ENCODE data around the gene ATL1.
A peak's percentile ranks its signal among the peaks of the same experiment; 100 is the strongest.
"Not testable (repeated sequence)": the region's sequence is repeated elsewhere in the genome, so short reads cannot be mapped to it uniquely, and the experiment has no call there.

The ATL1 gene

GRCh38 chr14:50602035-50602434 is 42.1 kb downstream of the ATL1 start:
- DNase-seq (ENCODE audit: low spot score), result no peak

GRCh38 chr14:50603565-50603964 is 43.6 kb downstream of the ATL1 start:
- DNase-seq (ENCODE audit: low spot score), result no peak

DNA sequence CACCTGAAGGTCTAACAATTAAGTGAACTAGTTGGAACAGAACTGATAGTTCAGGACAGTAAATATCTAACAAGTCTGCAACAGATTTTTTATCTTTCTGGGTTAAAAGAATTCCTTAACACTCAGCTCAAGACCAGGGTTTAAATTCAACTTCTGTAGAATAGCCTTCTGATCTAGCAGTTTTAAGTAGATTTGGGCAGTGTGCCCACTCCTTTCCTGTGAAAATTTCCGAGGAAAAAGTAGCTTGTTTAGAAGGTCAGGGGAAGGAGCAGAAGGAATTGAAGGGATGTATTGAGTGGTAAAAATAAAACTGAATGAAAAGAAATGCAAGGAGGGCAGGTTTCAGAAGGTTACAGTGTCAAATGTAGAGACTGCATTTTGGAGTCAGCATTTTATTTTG is 45.8 kb downstream of the ATL1 start:
- no peak for DNase-seq (ENCODE audit: low spot score)

DNA sequence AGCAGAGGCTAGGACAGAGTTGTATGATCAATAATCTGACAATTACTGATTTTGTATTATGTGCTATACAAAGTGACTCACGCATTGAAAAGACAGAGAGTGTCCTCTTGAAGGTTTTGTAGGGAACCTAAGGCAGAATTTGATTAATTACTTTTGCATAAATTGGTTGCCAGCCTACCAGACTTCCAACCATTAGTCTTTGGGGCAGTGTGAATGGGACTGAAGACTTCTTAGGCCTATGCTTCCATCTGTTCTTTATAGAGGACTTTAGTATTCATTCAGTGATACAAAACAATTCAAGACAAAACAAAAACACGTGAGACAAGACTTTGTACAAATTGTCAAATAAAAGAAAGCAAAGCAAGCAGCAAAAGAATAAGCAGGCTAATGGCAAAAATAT is 46.5 kb downstream of the ATL1 start:
- DNase-seq (ENCODE audit: low spot score), result no peak

DNA sequence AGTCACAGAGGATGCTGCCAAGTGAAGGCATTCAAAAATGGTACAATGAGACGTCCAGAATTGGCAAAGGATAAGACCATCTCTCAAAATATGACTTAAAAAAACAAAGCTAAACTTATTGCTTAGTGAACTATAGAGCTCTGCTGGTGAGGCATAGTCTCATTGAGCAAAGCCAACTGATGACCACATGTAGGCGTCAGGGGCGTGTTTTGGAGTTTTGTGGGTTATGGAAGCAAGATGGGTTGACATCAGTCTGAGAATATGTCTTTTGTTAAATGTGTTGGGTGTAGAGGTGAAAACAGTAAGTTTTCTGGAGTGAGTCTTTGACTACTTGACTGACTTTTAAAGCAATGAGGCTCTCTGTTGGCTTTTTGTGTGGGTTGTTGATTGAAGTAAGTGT is 47.2 kb downstream of the ATL1 start:
- no peak for DNase-seq (ENCODE audit: low spot score)

DNA sequence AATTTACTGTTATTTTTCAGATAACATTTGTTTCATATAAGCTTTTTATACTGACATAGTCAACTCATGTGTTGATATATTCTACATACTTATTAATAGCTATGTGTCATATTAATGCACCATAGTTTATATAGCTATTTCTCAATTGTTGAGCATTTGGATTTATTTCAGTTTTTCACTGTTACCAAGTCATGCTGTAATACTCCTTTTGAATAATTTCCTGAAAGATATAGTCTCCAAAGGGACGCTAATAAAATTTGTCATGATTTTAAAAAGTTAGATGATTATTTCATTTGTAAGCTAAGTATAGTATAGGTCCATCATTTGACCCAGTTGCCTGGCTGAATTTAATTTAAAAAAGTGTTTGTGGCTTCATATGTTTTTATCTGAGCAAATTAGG is 47.8 kb downstream of the ATL1 start:
- no peak for DNase-seq (ENCODE audit: low spot score)

DNA sequence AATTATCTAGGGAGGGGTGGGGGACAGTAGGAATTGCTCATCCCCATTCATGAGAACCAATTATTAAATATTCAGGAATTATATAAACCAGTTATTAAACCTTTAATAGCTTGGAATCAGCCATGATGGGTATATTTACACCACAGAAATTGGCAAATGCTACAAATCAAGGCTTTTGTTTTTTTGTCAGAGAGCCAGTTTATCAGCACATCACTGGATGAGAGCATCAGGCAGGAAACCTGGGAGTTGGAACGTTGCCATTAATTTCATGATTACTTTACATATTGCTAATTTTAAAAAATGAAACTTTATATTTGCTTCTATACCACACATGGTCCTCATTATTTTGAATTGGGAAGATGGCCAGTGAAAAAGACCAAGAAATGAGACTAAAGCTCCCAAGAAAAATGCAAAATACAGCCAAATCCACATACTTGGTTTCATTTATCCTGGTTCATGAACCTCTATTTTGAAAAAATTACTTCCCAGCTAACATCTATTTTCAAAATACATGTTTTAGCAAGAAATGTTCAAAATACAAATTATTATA is 48.4 kb downstream of the ATL1 start:
- DNase-seq (ENCODE audit: low spot score), result no peak

- DNase-seq (ENCODE audit: low spot score), result no peak
Measured at GRCh38 chr14:50610465-50610864, 50.5 kb downstream of the ATL1 start.

- no peak for DNase-seq (ENCODE audit: low spot score)
Measured at GRCh38 chr14:50612806-50613205, 52.9 kb downstream of the ATL1 start.

GRCh38 chr14:50615056-50615455 is 55.1 kb downstream of the ATL1 start:
- DNase-seq (ENCODE audit: low spot score), result no peak

- DNase-seq (ENCODE audit: low spot score), result no peak
Measured at GRCh38 chr14:50615552-50615951, 55.6 kb downstream of the ATL1 start.

GRCh38 chr14:50616275-50616674 is 56.3 kb downstream of the ATL1 start:
- DNase-seq (ENCODE audit: low spot score), result no peak

GRCh38 chr14:50619569-50620141 is 59.7 kb downstream of the ATL1 start:
- DNase-seq (ENCODE audit: low spot score), result peak; percentile 51

DNA sequence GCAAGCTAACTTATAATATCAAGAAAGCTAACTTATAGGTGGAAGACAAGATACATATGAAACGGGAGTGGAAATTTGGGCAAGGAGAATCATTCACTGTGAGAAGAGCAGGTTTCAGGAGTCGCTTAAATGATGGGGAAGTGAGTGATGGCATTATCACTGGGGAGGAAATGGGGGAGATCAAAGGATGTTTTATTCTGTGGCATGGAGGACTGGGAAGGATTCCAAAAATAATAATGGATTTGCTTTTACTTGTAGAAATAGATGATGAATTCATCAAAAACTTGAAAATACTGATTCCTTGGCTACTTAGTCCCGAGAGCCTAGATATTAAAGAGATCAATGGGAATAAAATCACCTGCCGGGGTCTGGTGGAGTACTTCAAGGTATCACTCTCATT is 60.4 kb downstream of the ATL1 start:
- DNase-seq (ENCODE audit: low spot score), result no peak

DNA sequence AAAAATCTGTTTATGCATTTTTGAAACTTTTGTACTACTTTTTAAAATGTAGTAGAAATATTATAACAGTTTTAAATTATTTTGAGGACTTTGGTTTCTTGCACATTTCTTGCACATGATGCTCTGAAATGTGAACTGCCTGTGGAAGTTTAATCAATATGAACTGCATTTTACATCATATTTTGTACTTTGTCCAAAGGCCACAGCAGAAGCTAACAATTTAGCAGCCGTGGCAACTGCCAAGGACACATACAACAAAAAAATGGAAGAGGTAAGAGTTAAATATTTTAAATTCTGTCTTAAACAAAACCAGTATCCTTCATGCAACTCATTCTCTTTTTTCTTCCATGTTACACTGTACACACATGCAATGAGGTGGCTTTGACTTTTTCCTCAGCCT is 63.0 kb downstream of the ATL1 start:
- no peak for DNase-seq (ENCODE audit: low spot score)

DNA sequence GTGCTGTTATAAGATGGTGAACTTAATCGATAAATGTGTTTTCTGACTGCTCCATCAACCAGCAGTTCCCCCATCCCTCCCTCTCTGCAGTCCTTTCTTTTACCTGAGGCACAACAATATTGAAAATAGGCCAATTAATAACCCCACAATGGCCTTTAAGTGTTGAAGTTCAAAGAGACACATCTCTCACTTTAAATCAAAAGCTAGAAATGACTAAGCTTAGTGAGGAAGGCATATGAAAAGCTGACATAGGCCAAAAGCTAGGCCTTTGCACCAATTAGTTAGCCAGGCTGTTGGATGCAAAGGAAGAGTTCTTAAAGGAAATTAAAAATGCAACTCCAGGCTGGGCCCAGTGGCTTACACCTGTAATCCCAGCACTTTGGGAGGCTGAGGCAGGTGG is 64.5 kb downstream of the ATL1 start:
- no peak for DNase-seq (ENCODE audit: low spot score)

DNA sequence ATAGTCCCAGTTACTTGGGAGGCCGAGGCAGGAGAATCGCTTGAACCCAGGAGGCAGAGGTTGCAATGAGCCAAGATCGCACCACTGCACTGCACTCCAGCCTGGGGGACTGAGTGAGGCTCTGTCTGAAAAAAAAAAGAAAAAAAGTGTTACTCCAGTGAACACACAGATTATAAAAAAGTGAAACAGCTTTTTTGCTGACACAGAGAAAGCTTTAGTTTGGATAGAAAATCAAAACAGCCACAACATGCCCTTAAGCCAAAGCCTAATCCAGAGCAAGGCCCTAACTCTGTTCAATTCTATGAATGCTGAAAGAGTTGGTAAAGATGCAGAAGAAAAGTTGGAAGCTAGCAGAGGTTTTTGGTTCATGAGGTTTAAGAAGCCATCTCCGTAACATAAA is 65.0 kb downstream of the ATL1 start:
- DNase-seq (ENCODE audit: low spot score), result not testable (repeated sequence)

DNA sequence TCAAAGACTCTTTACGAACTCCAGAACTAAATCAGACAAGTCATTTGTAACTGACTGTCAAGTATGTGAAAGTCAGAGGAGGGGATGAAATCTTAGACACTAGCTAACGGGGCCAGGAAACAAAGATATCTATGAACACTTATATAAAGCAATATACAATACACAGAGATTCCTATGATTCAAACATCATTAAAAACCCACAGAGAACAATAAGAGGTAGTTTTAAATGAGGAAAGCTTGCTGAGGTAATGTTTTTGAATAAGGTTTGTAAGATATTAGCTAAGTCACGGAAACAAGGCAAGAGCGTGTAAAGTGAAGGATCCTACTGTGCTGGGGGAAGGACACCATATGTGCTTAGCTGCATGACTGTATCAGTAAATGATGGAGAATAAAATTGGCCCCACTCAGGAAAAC is 71.5 kb downstream of the ATL1 start:
- no peak for DNase-seq (ENCODE audit: low spot score)

- DNase-seq (ENCODE audit: low spot score), result no peak
Measured at GRCh38 chr14:50633954-50634353, 74.0 kb downstream of the ATL1 start.

DNA sequence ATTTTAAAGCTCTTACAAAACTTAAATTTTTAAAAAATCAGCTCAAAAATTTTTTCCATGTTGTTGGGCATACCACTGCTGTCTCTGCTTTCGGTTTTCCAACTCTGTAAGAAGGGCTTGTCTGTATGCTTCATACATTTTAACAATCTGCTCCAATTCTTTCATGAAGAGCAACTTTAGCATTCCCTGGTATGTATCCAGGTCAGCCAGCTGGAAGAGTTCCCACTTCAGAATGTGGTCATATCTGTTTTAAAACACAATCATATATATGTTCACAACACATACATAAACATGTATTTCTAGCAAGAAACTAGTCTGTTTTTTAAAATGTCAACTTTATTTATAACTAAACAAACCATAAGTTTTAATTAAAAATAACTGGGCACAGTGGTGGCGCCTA is 75.2 kb downstream of the ATL1 start:
- no peak for DNase-seq (ENCODE audit: low spot score)

DNA sequence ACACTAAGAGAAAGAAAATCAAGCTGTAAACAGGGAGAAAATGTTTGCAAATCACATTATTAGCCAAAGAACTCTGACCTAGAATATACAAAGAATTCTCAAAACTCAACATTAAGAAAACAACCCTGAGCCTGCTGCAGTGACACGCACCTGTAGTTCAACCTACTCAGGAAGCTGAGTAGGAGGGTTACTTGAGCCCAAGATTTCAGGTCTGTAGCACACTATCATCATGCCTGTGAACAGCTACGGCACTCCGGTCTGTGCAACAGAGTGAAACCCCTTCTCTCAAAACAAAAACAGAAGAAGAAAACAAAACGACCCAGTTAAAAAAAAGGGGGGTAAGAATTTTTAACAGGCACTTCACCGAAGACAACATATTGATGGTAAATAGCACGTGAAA is 87.3 kb downstream of the ATL1 start:
- no peak for DNase-seq (ENCODE audit: low spot score)

GRCh38 chr14:50647753-50648152 is 87.8 kb downstream of the ATL1 start:
- no peak for DNase-seq (ENCODE audit: low spot score)

- DNase-seq (ENCODE audit: low spot score), result no peak
Measured at GRCh38 chr14:50649691-50650090, 89.7 kb downstream of the ATL1 start.

DNA sequence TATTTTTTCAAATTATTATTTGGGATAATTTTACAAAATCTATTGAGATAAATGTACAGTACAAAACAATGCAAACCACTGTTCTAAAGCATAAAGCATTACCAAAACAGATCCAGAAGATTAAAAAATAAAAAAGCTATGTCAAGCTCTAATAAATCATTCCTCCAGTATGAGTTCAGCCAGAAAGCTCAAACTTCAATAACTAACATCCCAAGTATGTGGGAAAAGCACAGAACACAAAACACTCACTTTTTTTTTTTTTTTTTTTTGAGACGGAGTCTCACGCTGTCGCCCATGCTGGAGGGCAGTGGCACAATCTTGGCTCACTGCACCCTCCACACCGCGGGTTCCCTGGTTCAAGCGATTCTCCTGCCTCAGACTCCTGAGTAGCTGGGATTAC is 96.8 kb downstream of the ATL1 start:
- DNase-seq (ENCODE audit: low spot score), result no peak

DNA sequence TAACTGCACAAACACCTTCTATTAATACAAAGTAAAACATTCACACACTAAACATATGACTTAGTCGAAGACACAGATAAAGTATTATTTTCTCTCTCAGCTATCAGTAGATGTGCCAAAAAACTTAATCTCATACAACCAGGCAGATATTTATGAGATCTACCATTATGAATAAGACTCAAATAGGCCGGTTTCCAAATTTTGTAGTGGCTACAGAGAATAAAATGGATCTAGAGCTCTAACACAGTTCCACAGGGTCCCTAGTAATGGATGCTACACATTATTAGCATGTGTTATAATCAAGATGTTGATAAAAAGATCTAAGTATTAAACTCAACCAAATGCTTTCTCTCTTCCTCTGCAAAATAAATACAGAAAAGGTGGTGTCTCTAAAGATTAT is 97.8 kb downstream of the ATL1 start:
- DNase-seq (ENCODE audit: low spot score), result no peak

Data from hematopoietic multipotent progenitor cell treated with erythropoietin and hydrocortisone succinate and interleukin-3 and kit ligand, for 17 days (in vitro differentiated cells).